Keratinocyte (primary cell): Measurements from ENCODE around the gene CHMP2A. TPM values are rescaled to one million over a fixed set of nuclear protein-coding genes. Genes with fewer than 3 reads are reported as not detected.

Source experiments
- DNase-seq: peaks from one replicate; pipeline ENCODE4 v3.0.0-alpha.2; 2011; ENCODE audit warnings: low read depth, missing footprints, low spot score
- FAIRE-seq: peaks from 2 replicates; lab custom pipeline; 2011; peaks lifted over from hg19 to GRCh38; lab: Jason Lieb, UNC
- H2AFZ ChIP-seq: 2 replicates; pipeline ENCODE4 v1.6.0; 2012; ENCODE audit warnings: low read length, control low read depth, inconsistent platforms; ENCODE audit not compliant: control insufficient read depth
- H3K27ac ChIP-seq: 2 replicates; pipeline ENCODE4 v1.5.1; 2011; ENCODE audit warnings: low read length; ENCODE audit not compliant: control insufficient read depth, insufficient read depth
- H3K27me3 ChIP-seq: 3 replicates; pipeline ENCODE4 v1.6.0; 2011; ENCODE audit warnings: low read length; ENCODE audit not compliant: control insufficient read depth, insufficient read depth; ENCODE audit errors: extremely low read depth
- H3K36me3 ChIP-seq, 2 experiments: 2 replicates in 1 of 2; 3 replicates in 1 of 2; pipeline ENCODE4 v1.5.1; 2011; ENCODE audit warnings: low read length in 2 of 2, mild to moderate bottlenecking in 1 of 2; ENCODE audit not compliant: control insufficient read depth in 2 of 2, insufficient read depth in 2 of 2; ENCODE audit errors: extremely low read depth in 1 of 2
- H3K4me1 ChIP-seq: 3 replicates; pipeline ENCODE4 v1.5.1; 2011; ENCODE audit warnings: low read length; ENCODE audit not compliant: control insufficient read depth, insufficient read depth; ENCODE audit errors: extremely low read depth
- H3K4me2 ChIP-seq: 3 replicates; pipeline ENCODE4 v1.6.0; 2011; ENCODE audit warnings: low read depth, low read length; ENCODE audit not compliant: control insufficient read depth, insufficient read depth; ENCODE audit errors: extremely low read depth
- H3K4me3 ChIP-seq, 3 experiments: fragments of 200-600 bp in 1 of 3; sonication (generic) in 1 of 3; 2 replicates in 2 of 3; 3 replicates in 1 of 3; pipeline ENCODE4 v1.5.1; 2011 to 2016; ENCODE audit warnings: low read length in 3 of 3, mild to moderate bottlenecking in 3 of 3, control low read depth in 2 of 3, inconsistent platforms in 1 of 3, low read depth in 1 of 3, mixed read lengths in 1 of 3, mixed run types in 1 of 3, moderate library complexity in 1 of 3; ENCODE audit not compliant: control insufficient read depth in 2 of 3, insufficient read depth in 2 of 3; ENCODE audit errors: extremely low read depth in 1 of 3
- H3K79me2 ChIP-seq: 2 replicates; pipeline ENCODE4 v1.6.0; 2012; ENCODE audit warnings: low read length; ENCODE audit not compliant: control insufficient read depth, insufficient read depth
- H3K9ac ChIP-seq: 3 replicates; pipeline ENCODE4 v1.6.0; 2011; ENCODE audit warnings: low read length; ENCODE audit not compliant: control insufficient read depth, insufficient read depth; ENCODE audit errors: extremely low read depth
- H3K9me1 ChIP-seq: 3 replicates; pipeline ENCODE4 v1.6.0; 2011; ENCODE audit warnings: low read length; ENCODE audit not compliant: control insufficient read depth, insufficient read depth; ENCODE audit errors: extremely low read depth
- H3K9me3 ChIP-seq: 2 replicates; pipeline ENCODE4 v1.5.1; 2012; ENCODE audit warnings: low read depth, low read length; ENCODE audit not compliant: control insufficient read depth
- H4K20me1 ChIP-seq: 3 replicates; pipeline ENCODE4 v1.6.0; 2011; ENCODE audit warnings: low read length; ENCODE audit not compliant: control insufficient read depth, insufficient read depth; ENCODE audit errors: extremely low read depth
- CTCF ChIP-seq, 3 experiments: IDR thresholded peaks in 1 of 3; conservative IDR thresholded peaks in 1 of 3; optimal IDR thresholded peaks in 1 of 3; 2 replicates in 2 of 3; 3 replicates in 1 of 3; pipeline versions ENCODE3 to v1.5.1; 2011; ENCODE audit warnings: low read length in 3 of 3, mild to moderate bottlenecking in 3 of 3, moderate library complexity in 2 of 3, control low read depth in 1 of 3, inconsistent platforms in 1 of 3; ENCODE audit not compliant: insufficient read depth in 2 of 3; ENCODE audit errors: extremely low read depth in 1 of 3
- EZH2 ChIP-seq: IDR thresholded peaks from one replicate; pipeline ENCODE4 v1.6.1; 2012; ENCODE audit warnings: inconsistent platforms, mild to moderate bottlenecking, low read length, moderate library complexity
- dilution Hi-C: fragments of 300-500 bp; cut with MboI; formaldehyde crosslinking; loops from one replicate; pipeline ENCODE4 v1.7.0; 2020; ENCODE audit warnings: low sequenced_read_pairs; ENCODE audit not compliant: extremely low pct_ligation_motif_present
- polyA plus RNA-seq, 5 experiments: library from polyadenylated mRNA; depleted of rRNA in 3 of 5; stranded (reverse) in 3 of 5; stranded (forward) in 1 of 5; unstranded in 1 of 5; fragments of >200 nt; gene quantifications; 1 replicate in 1 of 5; 2 replicates in 3 of 5; 3 replicates in 1 of 5; pipeline versions ENCODE4 v1.2.1 to v1.2.3, GENCODE V29; 2011 to 2012; ENCODE audit warnings: missing spikeins in 2 of 5, low read depth in 1 of 5, low replicate concordance in 1 of 5

CHMP2A gene
- polyA plus RNA-seq, 1 donor (not counting 4 experiments of a cell fraction or from before 2014, with no cell fraction given) = 115 TPM

- Histone ChIP-seq H3K9me1 (peaks cover 9% of the 10 kb centered on the region), H3K79me2 (peaks cover 58% of the 10 kb centered on the region), H3K4me2 (peak overlapping the region; percentile 97), H3K9ac (peak overlapping the region; percentile 89), H2AFZ (no peak overlapping the region), H4K20me1 (peaks cover 47% of the 10 kb centered on the region), H3K36me3 (peaks cover 37 to 47% of the 10 kb centered on the region in 2 experiments), H3K4me3 (peak overlapping the region; percentile 65 to 93 (median 83)), H3K27me3 (no peaks in the 10 kb centered on the region), H3K27ac (peak overlapping the region; percentile 89), H3K4me1 (peaks cover 16% of the 10 kb centered on the region), H3K9me3 (no peaks in the 10 kb centered on the region)
- DNase-seq (no peak), FAIRE-seq (no peak)
- TF ChIP-seq EZH2 (no peak), CTCF (optimal IDR thresholded peaks at IDR 0.05 in 1 of 3, IDR thresholded peaks at IDR 0.05 in 1 of 3, conservative IDR thresholded peaks at IDR 0.05 in 1 of 3; ENCODE audit: extremely low read depth in 1 of 3, insufficient read depth in 2 of 3, low read length in 3 of 3) (no peak)
- dilution Hi-C loops = no loop called here
Measured at GRCh38 chr19:58545286-58546018, 9.5 kb downstream of the CHMP2A start.

DNA sequence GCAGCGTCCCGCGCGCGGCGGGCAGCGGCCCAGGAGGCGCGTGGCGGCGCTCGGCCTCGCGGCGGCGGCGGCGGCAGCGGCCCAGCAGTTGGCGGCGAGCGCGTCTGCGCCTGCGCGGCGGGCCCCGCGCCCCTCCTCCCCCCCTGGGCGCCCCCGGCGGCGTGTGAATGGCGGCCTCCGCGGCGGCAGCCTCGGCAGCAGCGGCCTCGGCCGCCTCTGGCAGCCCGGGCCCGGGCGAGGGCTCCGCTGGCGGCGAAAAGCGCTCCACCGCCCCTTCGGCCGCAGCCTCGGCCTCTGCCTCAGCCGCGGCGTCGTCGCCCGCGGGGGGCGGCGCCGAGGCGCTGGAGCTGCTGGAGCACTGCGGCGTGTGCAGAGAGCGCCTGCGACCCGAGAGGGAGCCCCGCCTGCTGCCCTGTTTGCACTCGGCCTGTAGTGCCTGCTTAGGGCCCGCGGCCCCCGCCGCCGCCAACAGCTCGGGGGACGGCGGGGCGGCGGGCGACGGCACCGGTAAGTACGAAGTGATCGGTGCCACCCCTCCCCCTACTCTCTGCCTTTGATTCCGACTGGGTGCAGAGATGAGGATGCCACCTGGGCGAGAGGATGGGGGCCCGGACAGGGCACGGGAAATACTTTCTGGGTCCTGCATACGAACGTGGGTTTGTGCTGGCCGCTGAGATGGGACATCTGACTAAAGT lies 10.2 kb downstream of the CHMP2A start:
- TF ChIP-seq EZH2 = no peak
- no peak for TF ChIP-seq CTCF (optimal IDR thresholded peaks at IDR 0.05 in 1 of 3, IDR thresholded peaks at IDR 0.05 in 1 of 3, conservative IDR thresholded peaks at IDR 0.05 in 1 of 3; ENCODE audit: extremely low read depth in 1 of 3, insufficient read depth in 2 of 3, low read length in 3 of 3)
- H3K27ac ChIP-seq = peak overlapping the region; percentile 89

More for the DNA sequence above, 10.2 kb downstream of the CHMP2A start:
- Histone ChIP-seq H3K79me2 (peaks cover 51% of the 10 kb centered on the region), H4K20me1 (peaks cover 41% of the 10 kb centered on the region), H2AFZ (no peak overlapping the region), H3K9ac (peak overlapping the region; percentile 89), H3K27me3 (no peaks in the 10 kb centered on the region), H3K9me1 (peaks cover 9% of the 10 kb centered on the region), H3K4me3 (peak overlapping the region; percentile 65 to 93 (median 83)), H3K4me2 (peak overlapping the region; percentile 97), H3K4me1 (peaks cover 16% of the 10 kb centered on the region), H3K36me3 (peaks cover 30 to 40% of the 10 kb centered on the region in 2 experiments), H3K9me3 (no peaks in the 10 kb centered on the region)
- dilution Hi-C loops = no loop called here
- DNase-seq (no peak), FAIRE-seq (no peak)
